Pancreas (tissue), 10 donors: ENCODE data around the gene CCDC74B. TPM values are rescaled to one million over a fixed set of nuclear protein-coding genes. Genes with fewer than 3 reads are reported as not detected.
A peak's percentile ranks its signal among the peaks of the same experiment; 100 is the strongest.
"Not testable (repeated sequence)": the region's sequence is repeated elsewhere in the genome, so short reads cannot be mapped to it uniquely, and the experiment has no call there.

ENCODE experiments used
- ATAC-seq, 4 donors: fragments of 200-7000 bp; cut with Tn5 transposase; one replicate each; pipeline versions ENCODE4 v1.8.0 to v1.9.1; 2020; ENCODE audit warnings: mild to moderate bottlenecking in 4 of 4, moderate library complexity in 4 of 4
- DNase-seq, 6 donors: peaks; one replicate each; pipeline ENCODE4 v3.0.0-alpha.2; 2020
- FAIRE-seq: peaks from 2 replicates; lab custom pipeline; 2012; peaks lifted over from hg19 to GRCh38; lab: Jason Lieb, UNC
- H3K27ac ChIP-seq, 4 donors: fragments of 200-600 bp; sonication (generic); 1 replicate in 3 of 4; 2 replicates in 1 of 4; pipeline versions ENCODE4 v1.5.0 to v1.8.0; 2020
- H3K27me3 ChIP-seq, 4 donors: fragments of 200-600 bp; one replicate each; pipeline ENCODE4 v1.8.0; 2021
- H3K36me3 ChIP-seq, 3 donors: fragments of 200-600 bp; sonication (generic) in 1 of 3; one replicate each; pipeline versions ENCODE4 v1.5.0 to v1.8.0; 2020 to 2021
- H3K4me1 ChIP-seq, 3 donors: fragments of 200-600 bp; one replicate each; pipeline ENCODE4 v1.8.0; 2021
- H3K4me3 ChIP-seq, 4 donors: fragments of 200-600 bp; sonication (generic) in 2 of 4; one replicate each; pipeline versions ENCODE4 v1.5.0 to v1.8.0; 2020 to 2021
- H3K9me3 ChIP-seq, 4 donors: fragments of 200-600 bp; one replicate each; pipeline ENCODE4 v1.8.0; 2021
- CTCF ChIP-seq, 4 donors: fragments of 200-600 bp; sonication (generic) in 3 of 4; IDR thresholded peaks; one replicate each; pipeline versions ENCODE4 v1.5.0 to v1.8.0; 2021; ENCODE audit warnings: antibody characterized with exemption in 4 of 4
- WGBS, 2 donors: extraction: QIAGEN DNeasy Blood & Tissue Kit; methylation state at CpG; one replicate each; pipeline ENCODE4 v1.1.7; 2013; 5-methylcytosine and 5-hydroxymethylcytosine counted together
- intact Hi-C, 3 donors: fragments of 100-400 bp; cut with DNase I; formaldehyde crosslinking; loops; one replicate each; pipeline versions ENCODE4 v1.11.1 to v1.14.2; 2022
- polyA plus RNA-seq, 2 donors: library from polyadenylated mRNA; stranded (reverse); fragments of 200-250 nt; gene quantifications; one replicate each; pipeline ENCODE4 v1.2.3, GENCODE V29; 2013
- total RNA-seq, 6 donors: library from RNA; stranded (reverse); fragmentation: NEBNext Ultra II Directional in 4 of 6; extraction: Animal tissue kit (Norgen Biotek cat#: 25700) in 4 of 6; gene quantifications; one replicate each; pipeline versions ENCODE4 v1.2.1 to v1.2.4, GENCODE V29; 2021 to 2023
- donor health status: healthy with polysubstance abuse.
- donor health status: DM: no; HTN: no; CAD: no; lungs with moderate emphysema.
- donor health status: DM: no; HTN: no; CAD: no.
- donor health status: control.
- donor health status: control.
- donor health status: Bipolar disorder and iron deficiency.
- donor health status: DM: yes; HTN: yes; CAD: no.
- donor health status: DM: no; HTN: no; CAD: no.
- donor health status: DM: no; HTN: no; CAD: no.
- donor health status: DM: yes; HTN: yes; CAD: no.

CCDC74B gene
- total and polyA plus RNA-seq, 8 donors = 0.34 to 6.3 (median 0.50) TPM

DNA sequence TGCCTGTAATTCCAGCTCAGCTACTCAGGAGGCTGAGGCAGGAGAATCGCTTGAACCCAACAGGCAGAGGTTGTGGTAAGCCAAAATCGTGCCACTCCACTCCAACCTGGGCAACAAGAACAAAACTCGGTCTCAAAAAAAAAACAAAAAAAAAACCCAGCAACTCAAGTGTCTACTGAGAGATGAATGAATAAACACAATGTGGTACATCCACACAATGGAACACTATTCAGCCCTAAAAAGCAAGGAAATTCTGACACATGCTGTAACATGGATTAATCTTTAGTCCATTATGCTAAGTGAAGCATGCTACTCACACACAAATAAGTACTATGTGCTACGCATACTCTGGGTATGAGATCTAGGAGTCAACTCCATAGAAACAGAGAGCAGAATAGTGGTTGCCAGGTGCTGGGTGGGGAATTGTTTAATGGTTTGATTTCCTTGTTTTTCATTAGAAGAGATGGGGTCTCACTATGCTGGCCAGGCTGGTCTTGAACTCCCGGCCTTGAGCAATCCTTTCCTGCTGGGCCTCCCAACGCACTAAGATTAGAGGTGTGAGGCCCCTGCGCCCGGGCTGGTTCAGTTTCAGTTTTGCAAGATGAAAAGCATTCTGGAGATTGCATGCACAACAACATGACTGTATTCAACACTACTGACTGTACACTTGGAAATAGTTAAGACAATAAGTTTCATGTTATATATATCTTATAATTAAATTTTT is 20.5 kb upstream of the CCDC74B start:
- Histone ChIP-seq H3K4me1 (no peaks in the 10 kb centered on the region), H3K36me3 (peaks cover 0 to 32% (median 5%) of the 10 kb centered on the region in 3 donors), H3K4me3 (no peak overlapping the region), H3K9me3 (no peaks in the 10 kb centered on the region), H3K27ac (no peak overlapping the region), H3K27me3 (no peaks in the 10 kb centered on the region)
- DNase-seq (no peak), FAIRE-seq (no peak), ATAC-seq (no peak)
- TF ChIP-seq CTCF (IDR thresholded peaks at IDR 0.05) = no peak
- WGBS, 2 donors = 96 to 98% methylated on average over 8 of the region's 8 CpGs
- intact Hi-C loops = loop anchor here in 1 of 3 donors (10.0 kb wide), 1 partner anchor 169 kb away; no protein-coding TSS in a partner anchor

- Histone ChIP-seq H3K27ac (no peak overlapping the region), H3K9me3 (no peaks in the 10 kb centered on the region), H3K4me1 (no peaks in the 10 kb centered on the region), H3K36me3 (peaks cover 0 to 32% (median 5%) of the 10 kb centered on the region in 3 donors), H3K4me3 (no peak overlapping the region), H3K27me3 (no peaks in the 10 kb centered on the region)
- no peak for FAIRE-seq
- DNase-seq = peak in 1 of 6 donors; percentile 38
- ATAC-seq = no peak
- TF ChIP-seq CTCF (IDR thresholded peaks at IDR 0.05) = no peak
- intact Hi-C loops = loop anchor here in 1 of 3 donors (10.0 kb wide), 1 partner anchor 172 kb away; no protein-coding TSS in a partner anchor
- WGBS, 2 donors = 92 to 97% methylated on average over 8 to 9 of the region's 9 CpGs
Measured at GRCh38 chr2:130162968-130163367, 18.1 kb upstream of the CCDC74B start.

DNA sequence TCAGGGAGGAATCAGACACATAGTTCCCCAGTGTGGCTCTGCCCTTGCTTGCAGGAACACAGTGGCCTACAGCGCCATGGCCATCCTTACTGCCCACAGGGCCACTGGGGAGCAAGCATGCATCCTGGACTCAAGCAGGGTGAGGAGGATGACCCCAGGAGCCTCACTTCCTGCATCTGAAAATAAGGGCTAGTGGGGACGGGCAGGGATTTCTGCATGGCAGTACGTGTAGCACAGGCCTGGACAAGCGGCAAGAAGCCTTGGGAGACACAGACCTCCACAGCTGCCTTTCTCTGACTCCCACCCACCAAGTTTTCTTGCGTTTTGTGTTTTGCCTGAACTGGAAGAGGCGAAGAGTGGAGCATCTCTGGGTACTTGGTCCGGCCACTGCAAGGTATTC is 17.6 kb upstream of the CCDC74B start:
- not testable (repeated sequence) for ATAC-seq, H3K27ac ChIP-seq, H3K9me3 ChIP-seq, FAIRE-seq, H3K27me3 ChIP-seq, H3K4me3 ChIP-seq, H3K4me1 ChIP-seq
- DNase-seq = peak in 1 of 6 donors; percentile 16
- intact Hi-C loops = loop anchor here in 1 of 3 donors (10.0 kb wide), 1 partner anchor 172 kb away; no protein-coding TSS in a partner anchor
- WGBS, 2 donors = 93% methylated on average over 6 to 7 of the region's 7 CpGs
- peaks cover 0 to 32% (median 5%) of the 10 kb centered on the region in 3 donors for H3K36me3 ChIP-seq

GRCh38 chr2:130160838-130161705 is 16.2 kb upstream of the CCDC74B start:
- WGBS, 2 donors = 86% methylated on average over 25 of the region's 25 CpGs
- not testable (repeated sequence) for H3K4me1 ChIP-seq, FAIRE-seq, H3K27ac ChIP-seq, H3K4me3 ChIP-seq, H3K27me3 ChIP-seq, ATAC-seq, H3K9me3 ChIP-seq
- H3K36me3 ChIP-seq = peaks cover 0 to 23% (median 5%) of the 10 kb centered on the region in 3 donors
- DNase-seq = peak in 1 of 6 donors; percentile 50
- intact Hi-C loops = loop anchor here in 1 of 3 donors (10.0 kb wide), 1 partner anchor 174 kb away; no protein-coding TSS in a partner anchor

DNA sequence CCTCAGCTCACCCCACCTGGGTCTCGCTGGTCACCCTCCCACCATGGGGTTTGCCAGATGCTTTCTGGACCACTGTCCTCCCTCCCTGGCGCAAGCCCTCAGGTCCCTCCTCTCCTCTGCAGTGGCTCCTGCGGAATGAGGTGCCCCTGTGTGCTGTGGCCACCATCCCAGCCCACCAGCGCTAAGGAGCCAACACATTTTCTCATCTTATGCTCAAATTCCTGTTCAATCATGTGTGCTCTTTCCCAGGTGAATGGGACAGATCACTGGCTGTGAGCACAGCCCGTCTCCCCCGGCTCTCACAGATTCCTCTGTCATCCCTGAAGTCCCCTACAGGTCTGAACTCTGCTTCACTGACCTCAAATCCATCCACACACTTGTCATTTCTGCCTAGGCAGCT is 15.2 kb upstream of the CCDC74B start:
- intact Hi-C loops = loop anchor here in 1 of 3 donors (10.0 kb wide), 1 partner anchor 175 kb away; no protein-coding TSS in a partner anchor
- DNase-seq = peak in 1 of 6 donors; percentile 28
- 98 to 100% methylated on average over 6 of the region's 6 CpGs for WGBS, 2 donors

GRCh38 chr2:130159376-130159775 is 14.5 kb upstream of the CCDC74B start:
- intact Hi-C loops, H3K27ac ChIP-seq, DNase-seq, H3K4me1 ChIP-seq, H3K4me3 ChIP-seq, FAIRE-seq, H3K27me3 ChIP-seq, H3K9me3 ChIP-seq, ATAC-seq: not testable (repeated sequence)
- 90 to 92% methylated on average over 4 of the region's 4 CpGs for WGBS, 2 donors
- H3K36me3 ChIP-seq = peaks cover 0 to 14% (median 0%) of the 10 kb centered on the region in 3 donors

More for the DNA sequence above, 15.2 kb upstream of the CCDC74B start:
- ATAC-seq = no peak
- H3K4me1 ChIP-seq = no peaks in the 10 kb centered on the region
- H3K27ac ChIP-seq = no peak overlapping the region
- no peak for FAIRE-seq
- peaks cover 0 to 14% (median 0%) of the 10 kb centered on the region in 3 donors for H3K36me3 ChIP-seq
- H3K27me3 ChIP-seq = no peaks in the 10 kb centered on the region
- H3K9me3 ChIP-seq = no peaks in the 10 kb centered on the region
- TF ChIP-seq CTCF (IDR thresholded peaks at IDR 0.05) = no peak
- no peak overlapping the region for H3K4me3 ChIP-seq
